Keratinocyte (primary cell): ENCODE measurements around the gene DTNB. TPM values are rescaled to one million over a fixed set of nuclear protein-coding genes. Genes with fewer than 3 reads are reported as not detected.

ENCODE experiments used
- DNase-seq: peaks from one replicate; pipeline ENCODE4 v3.0.0-alpha.2; 2011; ENCODE audit warnings: low read depth, missing footprints, low spot score
- FAIRE-seq: peaks from 2 replicates; lab custom pipeline; 2011; peaks lifted over from hg19 to GRCh38; lab: Jason Lieb, UNC
- H2AFZ ChIP-seq: 2 replicates; pipeline ENCODE4 v1.6.0; 2012; ENCODE audit warnings: low read length, control low read depth, inconsistent platforms; ENCODE audit not compliant: control insufficient read depth
- H3K27ac ChIP-seq: 2 replicates; pipeline ENCODE4 v1.5.1; 2011; ENCODE audit warnings: low read length; ENCODE audit not compliant: control insufficient read depth, insufficient read depth
- H3K27me3 ChIP-seq: 3 replicates; pipeline ENCODE4 v1.6.0; 2011; ENCODE audit warnings: low read length; ENCODE audit not compliant: control insufficient read depth, insufficient read depth; ENCODE audit errors: extremely low read depth
- H3K36me3 ChIP-seq, 2 experiments: 2 replicates in 1 of 2; 3 replicates in 1 of 2; pipeline ENCODE4 v1.5.1; 2011; ENCODE audit warnings: low read length in 2 of 2, mild to moderate bottlenecking in 1 of 2; ENCODE audit not compliant: control insufficient read depth in 2 of 2, insufficient read depth in 2 of 2; ENCODE audit errors: extremely low read depth in 1 of 2
- H3K4me1 ChIP-seq: 3 replicates; pipeline ENCODE4 v1.5.1; 2011; ENCODE audit warnings: low read length; ENCODE audit not compliant: control insufficient read depth, insufficient read depth; ENCODE audit errors: extremely low read depth
- H3K4me2 ChIP-seq: 3 replicates; pipeline ENCODE4 v1.6.0; 2011; ENCODE audit warnings: low read depth, low read length; ENCODE audit not compliant: control insufficient read depth, insufficient read depth; ENCODE audit errors: extremely low read depth
- H3K4me3 ChIP-seq, 3 experiments: fragments of 200-600 bp in 1 of 3; sonication (generic) in 1 of 3; 2 replicates in 2 of 3; 3 replicates in 1 of 3; pipeline ENCODE4 v1.5.1; 2011 to 2016; ENCODE audit warnings: low read length in 3 of 3, mild to moderate bottlenecking in 3 of 3, control low read depth in 2 of 3, inconsistent platforms in 1 of 3, low read depth in 1 of 3, mixed read lengths in 1 of 3, mixed run types in 1 of 3, moderate library complexity in 1 of 3; ENCODE audit not compliant: control insufficient read depth in 2 of 3, insufficient read depth in 2 of 3; ENCODE audit errors: extremely low read depth in 1 of 3
- H3K79me2 ChIP-seq: 2 replicates; pipeline ENCODE4 v1.6.0; 2012; ENCODE audit warnings: low read length; ENCODE audit not compliant: control insufficient read depth, insufficient read depth
- H3K9ac ChIP-seq: 3 replicates; pipeline ENCODE4 v1.6.0; 2011; ENCODE audit warnings: low read length; ENCODE audit not compliant: control insufficient read depth, insufficient read depth; ENCODE audit errors: extremely low read depth
- H3K9me1 ChIP-seq: 3 replicates; pipeline ENCODE4 v1.6.0; 2011; ENCODE audit warnings: low read length; ENCODE audit not compliant: control insufficient read depth, insufficient read depth; ENCODE audit errors: extremely low read depth
- H3K9me3 ChIP-seq: 2 replicates; pipeline ENCODE4 v1.5.1; 2012; ENCODE audit warnings: low read depth, low read length; ENCODE audit not compliant: control insufficient read depth
- H4K20me1 ChIP-seq: 3 replicates; pipeline ENCODE4 v1.6.0; 2011; ENCODE audit warnings: low read length; ENCODE audit not compliant: control insufficient read depth, insufficient read depth; ENCODE audit errors: extremely low read depth
- EZH2 ChIP-seq: IDR thresholded peaks from one replicate; pipeline ENCODE4 v1.6.1; 2012; ENCODE audit warnings: inconsistent platforms, mild to moderate bottlenecking, low read length, moderate library complexity
- dilution Hi-C: fragments of 300-500 bp; cut with MboI; formaldehyde crosslinking; loops from one replicate; pipeline ENCODE4 v1.7.0; 2020; ENCODE audit warnings: low sequenced_read_pairs; ENCODE audit not compliant: extremely low pct_ligation_motif_present
- polyA plus RNA-seq, 5 experiments: library from polyadenylated mRNA; depleted of rRNA in 3 of 5; stranded (reverse) in 3 of 5; stranded (forward) in 1 of 5; unstranded in 1 of 5; fragments of >200 nt; gene quantifications; 1 replicate in 1 of 5; 2 replicates in 3 of 5; 3 replicates in 1 of 5; pipeline versions ENCODE4 v1.2.1 to v1.2.3, GENCODE V29; 2011 to 2012; ENCODE audit warnings: missing spikeins in 2 of 5, low read depth in 1 of 5, low replicate concordance in 1 of 5
- TF ChIP-seq, protein P1 (sequence below), 3 experiments: IDR thresholded peaks in 1 of 3; conservative IDR thresholded peaks in 1 of 3; optimal IDR thresholded peaks in 1 of 3; 2 replicates in 2 of 3; 3 replicates in 1 of 3; pipeline versions ENCODE3 to v1.5.1; 2011; ENCODE audit warnings: low read length in 3 of 3, mild to moderate bottlenecking in 3 of 3, moderate library complexity in 2 of 3, control low read depth in 1 of 3, inconsistent platforms in 1 of 3; ENCODE audit not compliant: insufficient read depth in 2 of 3; ENCODE audit errors: extremely low read depth in 1 of 3

The DTNB gene
- polyA plus RNA-seq, 1 donor (not counting 4 experiments of a cell fraction or from before 2014, with no cell fraction given) = 31.5 TPM

DNA sequence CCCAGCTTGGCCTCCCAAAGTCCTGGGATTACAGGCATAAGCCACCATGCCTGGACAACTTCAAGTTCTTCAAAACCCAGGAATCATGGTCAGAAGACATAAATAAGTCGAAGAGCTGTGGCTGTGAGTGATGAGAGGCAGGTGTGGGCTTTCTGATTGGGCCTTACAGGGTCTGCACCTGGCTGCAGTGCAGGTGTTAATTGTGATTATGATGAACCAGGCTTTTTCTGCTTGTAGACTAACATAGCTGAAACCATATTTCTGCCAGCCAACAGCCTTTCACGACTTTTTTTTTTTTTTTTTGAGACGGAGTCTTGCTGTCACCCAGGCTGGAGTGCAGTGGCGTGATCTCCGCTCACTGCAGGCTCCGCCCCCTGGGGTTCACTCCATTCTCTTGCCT lies 14.9 kb upstream of the DTNB start:
- no peaks in the 10 kb centered on the region for H3K9me1 ChIP-seq
- DNase-seq = no peak
- no peak for FAIRE-seq
- dilution Hi-C loops = no loop called here
- TF ChIP-seq, protein P1, sequence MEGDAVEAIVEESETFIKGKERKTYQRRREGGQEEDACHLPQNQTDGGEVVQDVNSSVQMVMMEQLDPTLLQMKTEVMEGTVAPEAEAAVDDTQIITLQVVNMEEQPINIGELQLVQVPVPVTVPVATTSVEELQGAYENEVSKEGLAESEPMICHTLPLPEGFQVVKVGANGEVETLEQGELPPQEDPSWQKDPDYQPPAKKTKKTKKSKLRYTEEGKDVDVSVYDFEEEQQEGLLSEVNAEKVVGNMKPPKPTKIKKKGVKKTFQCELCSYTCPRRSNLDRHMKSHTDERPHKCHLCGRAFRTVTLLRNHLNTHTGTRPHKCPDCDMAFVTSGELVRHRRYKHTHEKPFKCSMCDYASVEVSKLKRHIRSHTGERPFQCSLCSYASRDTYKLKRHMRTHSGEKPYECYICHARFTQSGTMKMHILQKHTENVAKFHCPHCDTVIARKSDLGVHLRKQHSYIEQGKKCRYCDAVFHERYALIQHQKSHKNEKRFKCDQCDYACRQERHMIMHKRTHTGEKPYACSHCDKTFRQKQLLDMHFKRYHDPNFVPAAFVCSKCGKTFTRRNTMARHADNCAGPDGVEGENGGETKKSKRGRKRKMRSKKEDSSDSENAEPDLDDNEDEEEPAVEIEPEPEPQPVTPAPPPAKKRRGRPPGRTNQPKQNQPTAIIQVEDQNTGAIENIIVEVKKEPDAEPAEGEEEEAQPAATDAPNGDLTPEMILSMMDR (optimal IDR thresholded peaks at IDR 0.05 in 1 of 3, IDR thresholded peaks at IDR 0.05 in 1 of 3, conservative IDR thresholded peaks at IDR 0.05 in 1 of 3; ENCODE audit: extremely low read depth in 1 of 3, insufficient read depth in 2 of 3, low read length in 3 of 3) = no peak
- TF ChIP-seq EZH2 = no peak
- no peak overlapping the region for H3K4me3 ChIP-seq
- no peaks in the 10 kb centered on the region for H3K27me3 ChIP-seq
- no peak overlapping the region for H2AFZ ChIP-seq
- no peaks in the 10 kb centered on the region for H3K4me1 ChIP-seq
- no peaks in the 10 kb centered on the region for H3K79me2 ChIP-seq
- H3K4me2 ChIP-seq = no peak overlapping the region
- no peaks in the 10 kb centered on the region for H3K36me3 ChIP-seq
- H3K27ac ChIP-seq = no peak overlapping the region
- H4K20me1 ChIP-seq = no peaks in the 10 kb centered on the region
- no peak overlapping the region for H3K9ac ChIP-seq
- no peaks in the 10 kb centered on the region for H3K9me3 ChIP-seq

DNA sequence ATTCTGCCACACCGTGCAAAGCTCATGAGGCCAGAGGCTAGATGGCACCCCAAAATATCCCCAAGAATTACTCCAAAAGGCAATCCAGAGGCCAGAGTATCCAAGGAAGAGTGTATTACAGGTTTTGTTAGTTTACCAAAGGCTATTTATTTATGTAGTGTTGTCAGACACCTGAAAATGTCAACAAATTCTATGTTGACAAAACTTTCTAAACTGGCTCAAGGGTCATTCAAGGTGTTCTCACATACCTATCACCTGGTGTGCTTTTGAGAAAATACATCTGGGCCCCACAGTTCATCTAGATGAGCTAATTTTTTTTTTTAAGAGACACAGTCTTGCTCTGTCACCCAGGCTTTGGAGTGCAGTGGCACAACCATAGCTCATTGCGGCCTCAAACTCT lies 12.4 kb upstream of the DTNB start:
- no peaks in the 10 kb centered on the region for H3K9me3 ChIP-seq
- no peak for DNase-seq
- no peaks in the 10 kb centered on the region for H4K20me1 ChIP-seq
- H3K4me1 ChIP-seq = no peaks in the 10 kb centered on the region
- H3K27ac ChIP-seq = no peak overlapping the region
- H3K9ac ChIP-seq = no peak overlapping the region
- H3K4me3 ChIP-seq = no peak overlapping the region
- no peaks in the 10 kb centered on the region for H3K36me3 ChIP-seq
- dilution Hi-C loops = no loop called here
- no peak for FAIRE-seq
- no peak overlapping the region for H2AFZ ChIP-seq
- H3K4me2 ChIP-seq = no peak overlapping the region
- no peaks in the 10 kb centered on the region for H3K9me1 ChIP-seq
- H3K79me2 ChIP-seq = no peaks in the 10 kb centered on the region
- TF ChIP-seq, protein P1 (optimal IDR thresholded peaks at IDR 0.05 in 1 of 3, IDR thresholded peaks at IDR 0.05 in 1 of 3, conservative IDR thresholded peaks at IDR 0.05 in 1 of 3; ENCODE audit: extremely low read depth in 1 of 3, insufficient read depth in 2 of 3, low read length in 3 of 3) = no peak
- no peaks in the 10 kb centered on the region for H3K27me3 ChIP-seq
